Activated CD4-positive, alpha-beta T cell treated with anti-CD3 and anti-CD28 coated beads for 36 hours (primary cell): ENCODE data around the gene NFATC2. TPM values are rescaled to one million over a fixed set of nuclear protein-coding genes. Genes with fewer than 3 reads are reported as not detected.
A peak's percentile ranks its signal among the peaks of the same experiment; 100 is the strongest.

ENCODE experiments used
- ATAC-seq: fragments of 200-7000 bp; cut with Tn5 transposase; one replicate; pipeline ENCODE4 v1.10.0; 2021; ENCODE audit warnings: mild to moderate bottlenecking, moderate library complexity
- CTCF ChIA-PET: fragments of 350-600 bp; sonication (Branson Sonifier 250); formaldehyde crosslinking; loops from one replicate; lab custom pipeline; 2021; ENCODE audit warnings: antibody characterized with exemption; lab: Charles Lee
- POLR2A ChIA-PET: fragments of 350-600 bp; sonication (Branson Sonifier 250); formaldehyde crosslinking; loops from one replicate; lab custom pipeline; 2021; ENCODE audit warnings: antibody characterized with exemption, inconsistent platforms; lab: Charles Lee
- DNase-seq: peaks from one replicate; pipeline ENCODE4 v3.0.0-alpha.2; 2020
- H3K27ac Mint-ChIP-seq: one replicate; pipeline ENCODE4 v1.8.0; 2021; ENCODE audit warnings: mixed read lengths
- H3K27me3 Mint-ChIP-seq: one replicate; pipeline ENCODE4 v1.8.0; 2021; ENCODE audit warnings: mixed read lengths
- H3K36me3 Mint-ChIP-seq: one replicate; pipeline ENCODE4 v1.8.0; 2021; ENCODE audit warnings: low read depth, mixed read lengths
- H3K4me1 Mint-ChIP-seq: one replicate; pipeline ENCODE4 v1.8.0; 2021; ENCODE audit warnings: mixed read lengths
- H3K4me3 Mint-ChIP-seq: one replicate; pipeline ENCODE4 v1.8.0; 2021; ENCODE audit warnings: mild to moderate bottlenecking, moderate library complexity, mixed read lengths
- H3K9me3 Mint-ChIP-seq: one replicate; pipeline ENCODE4 v1.8.0; 2021; ENCODE audit warnings: low read depth, mixed read lengths
- intact Hi-C, 2 experiments: fragments of 100-400 bp; cut with DNase I in 1 of 2; cut with micrococcal nuclease in 1 of 2; formaldehyde crosslinking; loops; one replicate each; pipeline versions ENCODE4 v1.14.2 to v1.15.1; 2022 to 2024; cut with DNase I, micrococcal nuclease
- total RNA-seq, 2 experiments: library from RNA; stranded (reverse); gene quantifications; one replicate each; pipeline ENCODE4 v1.2.3, GENCODE V29; 2021

Gene NFATC2
- total RNA-seq, 2 experiments from 2014 or later = 38.5 to 49.8 TPM

GRCh38 chr20:51389543-51390264, 152.8 kb downstream of the NFATC2 start:
- H3K9me3 Mint-ChIP-seq = no peaks in the 10 kb centered on the region
- ChIA-PET CTCF (interaction anchor here (1.0 to 1.3 kb wide), 5 partner anchors 8 to 205 kb away, joined by 3 to 7 read pairs (median 4); no protein-coding TSS in a partner anchor), POLR2A (interaction anchor here (0.6 kb wide), 2 partner anchors 26 to 140 kb away, joined by 3 to 4 read pairs; no protein-coding TSS in a partner anchor)
- DNase-seq (no peak), ATAC-seq (no peak)
- H3K4me1 Mint-ChIP-seq = peaks cover 62% of the 10 kb centered on the region
- H3K36me3 Mint-ChIP-seq = peaks cover 52% of the 10 kb centered on the region
- no peaks in the 10 kb centered on the region for H3K27me3 Mint-ChIP-seq
- H3K27ac Mint-ChIP-seq = peak overlapping the region; percentile 40
- intact Hi-C loops = loop anchor here in 1 of 2 experiments (5.0 kb wide), 2 partner anchors 93 to 208 kb away; no protein-coding TSS in a partner anchor
- H3K4me3 Mint-ChIP-seq = no peak overlapping the region

GRCh38 chr20:51388756-51389542, 153.6 kb downstream of the NFATC2 start:
- Mint-ChIP-seq H3K27me3 (no peaks in the 10 kb centered on the region), H3K27ac (peak overlapping the region; percentile 61), H3K4me3 (no peak overlapping the region), H3K9me3 (no peaks in the 10 kb centered on the region), H3K36me3 (peaks cover 54% of the 10 kb centered on the region), H3K4me1 (peaks cover 66% of the 10 kb centered on the region)
- ChIA-PET POLR2A (interaction anchor here (0.6 kb wide), 2 partner anchors 27 to 140 kb away, joined by 3 to 4 read pairs; no protein-coding TSS in a partner anchor), CTCF (interaction anchor here (0.6 to 1.2 kb wide), 5 partner anchors 9 to 235 kb away, joined by 3 to 7 read pairs (median 4); no protein-coding TSS in a partner anchor)
- DNase-seq (no peak), ATAC-seq (no peak)
- intact Hi-C loops = loop anchor here (1.0 to 5.0 kb wide), 4 partner anchors 11 to 208 kb away; no protein-coding TSS in a partner anchor

GRCh38 chr20:51388227-51388626, 154.3 kb downstream of the NFATC2 start:
- ChIA-PET POLR2A (interaction anchor here (0.6 kb wide), 1 partner anchor 12 kb away, joined by 7 read pairs; no protein-coding TSS in a partner anchor), CTCF (no interaction called here)
- no peak overlapping the region for H3K4me3 Mint-ChIP-seq
- no peak for DNase-seq
- peaks cover 66% of the 10 kb centered on the region for H3K4me1 Mint-ChIP-seq
- no peaks in the 10 kb centered on the region for H3K27me3 Mint-ChIP-seq
- intact Hi-C loops = loop anchor here (1.0 to 5.0 kb wide), 4 partner anchors 12 to 209 kb away; no protein-coding TSS in a partner anchor
- ATAC-seq = peak; percentile 38
- peak overlapping the region; percentile 61 for H3K27ac Mint-ChIP-seq
- no peaks in the 10 kb centered on the region for H3K9me3 Mint-ChIP-seq
- H3K36me3 Mint-ChIP-seq = peaks cover 56% of the 10 kb centered on the region

GRCh38 chr20:51387125-51387875, 155.2 kb downstream of the NFATC2 start:
- H3K27ac Mint-ChIP-seq = no peak overlapping the region
- ChIA-PET POLR2A (interaction anchor here (0.6 to 0.9 kb wide), 3 partner anchors 13 to 107 kb away, joined by 3 to 7 read pairs (median 3); no protein-coding TSS in a partner anchor), CTCF (interaction anchor here (0.6 to 3.5 kb wide), 7 partner anchors 9 to 209 kb away, joined by 3 to 31 read pairs (median 4); no protein-coding TSS in a partner anchor)
- H3K27me3 Mint-ChIP-seq = no peaks in the 10 kb centered on the region
- intact Hi-C loops = loop anchor here (2.0 to 5.0 kb wide), 4 partner anchors 18 to 210 kb away; no protein-coding TSS in a partner anchor
- peaks cover 52% of the 10 kb centered on the region for H3K36me3 Mint-ChIP-seq
- no peak overlapping the region for H3K4me3 Mint-ChIP-seq
- H3K9me3 Mint-ChIP-seq = no peaks in the 10 kb centered on the region
- ATAC-seq = peak; percentile 3
- H3K4me1 Mint-ChIP-seq = peaks cover 64% of the 10 kb centered on the region
- no peak for DNase-seq

GRCh38 chr20:51386586-51386985, 155.9 kb downstream of the NFATC2 start:
- Mint-ChIP-seq H3K27ac (no peak overlapping the region), H3K27me3 (no peaks in the 10 kb centered on the region)
- POLR2A ChIA-PET = interaction anchor here (0.6 to 0.9 kb wide), 2 partner anchors 14 to 108 kb away, joined by 3 read pairs; no protein-coding TSS in a partner anchor

GRCh38 chr20:51385646-51386530, 156.6 kb downstream of the NFATC2 start:
- intact Hi-C loops = loop anchor here (1.0 to 5.0 kb wide), 6 partner anchors 19 to 211 kb away; no protein-coding TSS in a partner anchor
- no peak overlapping the region for H3K27ac Mint-ChIP-seq
- peak; percentile 48 for DNase-seq
- H3K4me3 Mint-ChIP-seq = no peak overlapping the region
- H3K27me3 Mint-ChIP-seq = no peaks in the 10 kb centered on the region
- H3K36me3 Mint-ChIP-seq = peaks cover 44% of the 10 kb centered on the region
- ChIA-PET POLR2A (no interaction called here), CTCF (interaction anchor here (0.5 to 3.5 kb wide), 17 partner anchors 10 to 238 kb away, joined by 3 to 31 read pairs (median 4); no protein-coding TSS in a partner anchor)
- peaks cover 64% of the 10 kb centered on the region for H3K4me1 Mint-ChIP-seq
- ATAC-seq = no peak
- H3K9me3 Mint-ChIP-seq = no peaks in the 10 kb centered on the region

More at GRCh38 chr20:51386586-51386985, 155.9 kb downstream of the NFATC2 start:
- Mint-ChIP-seq H3K9me3 (no peaks in the 10 kb centered on the region), H3K4me3 (no peak overlapping the region), H3K4me1 (peaks cover 64% of the 10 kb centered on the region), H3K36me3 (peaks cover 48% of the 10 kb centered on the region)
- intact Hi-C loops = loop anchor here (1.0 to 5.0 kb wide), 6 partner anchors 18 to 211 kb away; no protein-coding TSS in a partner anchor
- ATAC-seq (peak; percentile 93), DNase-seq (peak; percentile 78)
- CTCF ChIA-PET = interaction anchor here (0.5 to 3.5 kb wide), 14 partner anchors 8 to 238 kb away, joined by 3 to 31 read pairs (median 4); no protein-coding TSS in a partner anchor

GRCh38 chr20:51384875-51385274, 157.6 kb downstream of the NFATC2 start:
- CTCF ChIA-PET = interaction anchor here (0.6 to 3.5 kb wide), 8 partner anchors 13 to 211 kb away, joined by 3 to 31 read pairs (median 4); no protein-coding TSS in a partner anchor

GRCh38 chr20:51383891-51384510, 158.5 kb downstream of the NFATC2 start:
- Mint-ChIP-seq H3K4me3 (no peak overlapping the region), H3K27ac (peak overlapping the region; percentile 1), H3K27me3 (no peaks in the 10 kb centered on the region), H3K4me1 (peaks cover 50% of the 10 kb centered on the region), H3K9me3 (no peaks in the 10 kb centered on the region), H3K36me3 (peaks cover 29% of the 10 kb centered on the region)
- intact Hi-C loops = no loop called here
- DNase-seq = no peak
- ChIA-PET CTCF (interaction anchor here (0.7 to 3.5 kb wide), 5 partner anchors 16 to 212 kb away, joined by 3 to 31 read pairs (median 4); no protein-coding TSS in a partner anchor), POLR2A (no interaction called here)
- ATAC-seq = no peak

More at GRCh38 chr20:51384875-51385274, 157.6 kb downstream of the NFATC2 start:
- intact Hi-C loops = loop anchor here in 1 of 2 experiments (5.0 kb wide), 2 partner anchors 97 to 212 kb away; no protein-coding TSS in a partner anchor
- Mint-ChIP-seq H3K27ac (peak overlapping the region; percentile 66), H3K9me3 (no peaks in the 10 kb centered on the region), H3K36me3 (peaks cover 36% of the 10 kb centered on the region), H3K4me1 (peaks cover 59% of the 10 kb centered on the region), H3K4me3 (no peak overlapping the region), H3K27me3 (no peaks in the 10 kb centered on the region)
- POLR2A ChIA-PET = no interaction called here
- peak; percentile 43 for ATAC-seq
- DNase-seq = no peak
